MV-4-11 (cell line): ENCODE data around the gene MTRFR.
"Not testable (repeated sequence)": the region's sequence is repeated elsewhere in the genome, so short reads cannot be mapped to it uniquely, and the experiment has no call there.

Experiments
- DNase-seq: peaks from one replicate; lab custom pipeline; 2025; lab: John Stamatoyannopoulos, UW

The MTRFR gene

GRCh38 chr12:123232807-123233504 lies at the start of gene MTRFR, which contains the start of gene MPHOSPH9:
Gene MTRFR (plus strand): TSS chr12:123233436. CDS start chr12:123253675, 20,239 bp downstream.
Gene MPHOSPH9 (minus strand): TSS chr12:123233141. CDS start chr12:123230364, 2,777 bp downstream.
- DNase-seq: peak; percentile 100

DNA sequence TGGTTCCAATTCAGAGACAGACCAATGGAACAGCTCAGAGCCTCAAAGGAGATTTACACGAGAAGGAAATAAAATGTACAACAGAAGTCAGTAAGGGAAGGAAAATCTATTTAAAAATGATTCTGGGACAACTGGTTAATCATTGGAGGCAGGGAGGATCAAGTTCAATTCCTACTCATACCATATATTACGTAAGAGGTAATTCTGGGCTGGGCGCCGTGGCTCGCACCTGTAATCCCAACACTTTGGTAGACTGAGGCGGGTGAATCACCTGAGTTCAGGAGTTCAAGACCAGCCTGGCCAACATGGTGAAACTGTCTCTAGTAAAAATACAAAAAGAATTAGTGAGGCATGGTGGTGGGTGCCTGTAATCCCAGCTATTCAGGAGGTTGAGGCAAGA lies 45.6 kb upstream of the MTRFR start:
- DNase-seq: no peak

- no peak for DNase-seq
Measured at GRCh38 chr12:123199936-123200335, 33.3 kb upstream of the MTRFR start.

DNA sequence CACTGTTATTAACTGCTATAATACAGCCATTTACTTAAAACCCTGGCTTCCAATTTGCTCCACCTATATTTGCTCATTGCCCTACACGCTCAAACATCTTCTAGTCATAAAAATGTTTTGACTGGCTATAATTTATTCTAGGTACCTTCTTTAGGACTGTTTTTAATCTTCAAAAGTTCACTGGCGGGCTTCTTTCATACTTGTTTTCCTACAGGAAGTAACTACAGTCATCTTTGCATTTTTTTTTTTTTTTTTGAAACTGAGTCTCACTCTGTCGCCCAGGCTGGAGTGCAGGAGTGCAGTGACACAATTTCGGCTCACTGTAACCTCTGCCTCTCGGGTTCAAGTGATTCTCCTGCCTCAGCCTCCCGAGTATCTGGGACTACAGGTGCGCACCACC lies 32.8 kb upstream of the MTRFR start:
- no peak for DNase-seq

GRCh38 chr12:123206794-123207193 lies 26.4 kb upstream of the MTRFR start:
- DNase-seq: not testable (repeated sequence)

DNA sequence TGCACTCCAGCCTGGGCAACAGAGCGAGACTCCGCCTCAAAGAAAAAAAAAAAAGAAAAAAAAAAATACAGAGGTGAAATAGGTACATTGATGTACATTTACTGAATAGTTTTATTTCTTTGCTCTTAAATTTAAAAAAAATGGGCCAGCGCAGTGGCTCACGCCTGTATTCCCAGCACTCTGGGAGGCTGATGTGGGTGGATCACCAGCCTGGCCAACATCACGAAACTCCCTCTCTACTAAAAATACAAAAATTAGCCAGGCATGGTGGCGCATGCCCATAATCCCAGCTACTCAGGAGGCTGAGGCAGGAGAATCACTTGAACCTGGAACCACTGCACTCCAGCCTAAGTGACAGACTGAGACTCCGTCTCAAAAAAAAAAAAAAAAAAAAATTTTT lies 25.4 kb upstream of the MTRFR start:
- not testable (repeated sequence) for DNase-seq

DNA sequence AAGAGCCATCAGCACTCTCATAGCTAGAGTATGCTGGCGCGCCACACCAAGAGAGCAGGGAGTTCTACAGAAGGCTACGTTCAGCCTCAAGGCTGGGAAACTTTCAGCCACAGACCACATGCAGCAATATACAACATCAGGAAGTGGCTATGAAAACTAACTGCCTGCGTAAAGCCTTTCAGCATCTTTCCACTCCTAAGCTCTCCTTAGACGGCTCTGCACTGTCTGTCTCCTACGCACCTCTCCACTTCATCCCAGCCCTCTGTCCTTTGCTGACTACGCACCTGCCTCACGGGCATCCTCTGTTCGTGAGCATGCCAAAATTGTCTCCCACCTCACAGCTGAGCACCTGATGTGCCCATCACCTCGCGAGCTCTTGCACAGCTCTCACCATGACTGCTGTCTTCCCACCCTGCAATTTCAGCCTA lies 10.0 kb upstream of the MTRFR start:
- DNase-seq: peak; percentile 58

GRCh38 chr12:123225443-123225842 lies 7.8 kb upstream of the MTRFR start:
- DNase-seq: no peak

GRCh38 chr12:123227581-123228258 lies 5.5 kb upstream of the MTRFR start:
- no peak for DNase-seq

GRCh38 chr12:123229051-123229450 lies 4.2 kb upstream of the MTRFR start:
- DNase-seq: no peak

DNA sequence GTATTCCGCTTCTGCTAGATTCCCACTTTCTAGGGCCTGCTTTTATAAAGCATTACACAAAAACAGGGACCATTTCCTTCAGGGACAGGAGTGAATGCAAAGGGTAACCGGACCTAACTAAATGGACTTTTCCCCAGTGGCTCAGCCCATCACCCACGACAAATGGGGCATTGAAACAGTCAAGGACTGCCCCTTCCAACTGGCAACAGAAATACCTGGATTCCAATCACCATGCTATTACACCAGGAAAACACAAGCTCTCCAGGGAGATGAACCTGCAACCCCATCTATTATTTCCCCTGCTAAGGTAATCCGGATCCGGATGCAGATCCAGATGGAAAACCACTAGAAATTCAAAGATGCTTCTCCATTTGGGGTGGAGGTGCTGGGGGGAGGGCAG lies 1.3 kb upstream of the MTRFR start:
- DNase-seq: no peak

GRCh38 chr12:123232472-123232806 lies 797 bp upstream of the MTRFR start:
- no peak for DNase-seq

- no peak for DNase-seq
Measured at GRCh38 chr12:123233505-123234308, 471 bp downstream of the MTRFR start.

DNA sequence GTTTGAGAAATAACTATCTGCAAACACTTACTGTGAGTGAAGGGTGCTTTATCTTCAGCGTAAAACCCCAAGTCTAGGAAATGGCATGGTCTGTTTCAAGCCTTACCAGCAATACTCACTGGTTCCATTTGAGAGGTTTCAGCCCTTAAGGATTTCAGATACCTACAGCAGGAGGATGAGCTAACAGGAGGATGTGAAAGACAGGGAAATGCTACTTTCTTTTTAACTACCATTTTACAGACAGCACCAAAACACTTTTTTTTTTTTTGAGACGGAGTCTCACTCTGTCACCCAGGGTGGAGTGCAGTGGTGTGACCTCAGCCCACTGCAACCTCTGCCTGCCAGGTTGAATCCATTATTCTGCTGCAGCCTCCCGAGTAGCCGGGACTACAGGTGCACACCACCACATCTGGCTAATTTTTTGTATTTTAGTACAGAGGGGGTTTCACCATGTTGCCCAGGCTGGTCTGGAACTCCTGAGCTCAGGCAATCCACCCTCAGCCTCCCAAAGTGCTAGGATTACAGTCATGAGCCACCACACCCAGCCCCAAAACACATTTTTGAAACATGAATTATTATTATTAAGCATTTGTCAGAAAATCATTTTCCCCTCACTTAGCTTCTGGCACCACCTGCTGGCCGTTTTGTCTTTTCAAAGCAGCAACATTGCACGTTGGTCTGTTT lies 4.6 kb downstream of the MTRFR start:
- DNase-seq: peak; percentile 49

GRCh38 chr12:123238330-123238682 lies 5.1 kb downstream of the MTRFR start:
- DNase-seq: no peak

DNA sequence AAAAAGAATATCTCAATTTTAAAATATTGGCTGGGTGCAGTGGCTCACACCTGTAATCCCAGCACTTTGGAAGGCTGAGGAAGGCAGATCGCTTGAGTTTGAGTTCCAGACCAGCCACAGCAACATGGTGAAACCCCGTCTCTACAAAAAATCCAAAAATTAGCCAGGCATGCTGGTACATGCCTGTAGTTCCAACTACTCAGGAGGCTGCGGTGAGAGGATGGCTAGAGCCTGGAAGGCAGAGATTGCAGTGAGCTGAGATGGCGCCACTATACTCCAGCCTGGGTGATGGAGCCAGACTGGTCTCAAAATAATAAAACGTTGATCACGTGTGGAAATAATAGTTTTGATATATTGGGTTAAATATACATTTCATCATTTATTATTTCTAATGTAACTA lies 5.7 kb downstream of the MTRFR start:
- DNase-seq: no peak

DNA sequence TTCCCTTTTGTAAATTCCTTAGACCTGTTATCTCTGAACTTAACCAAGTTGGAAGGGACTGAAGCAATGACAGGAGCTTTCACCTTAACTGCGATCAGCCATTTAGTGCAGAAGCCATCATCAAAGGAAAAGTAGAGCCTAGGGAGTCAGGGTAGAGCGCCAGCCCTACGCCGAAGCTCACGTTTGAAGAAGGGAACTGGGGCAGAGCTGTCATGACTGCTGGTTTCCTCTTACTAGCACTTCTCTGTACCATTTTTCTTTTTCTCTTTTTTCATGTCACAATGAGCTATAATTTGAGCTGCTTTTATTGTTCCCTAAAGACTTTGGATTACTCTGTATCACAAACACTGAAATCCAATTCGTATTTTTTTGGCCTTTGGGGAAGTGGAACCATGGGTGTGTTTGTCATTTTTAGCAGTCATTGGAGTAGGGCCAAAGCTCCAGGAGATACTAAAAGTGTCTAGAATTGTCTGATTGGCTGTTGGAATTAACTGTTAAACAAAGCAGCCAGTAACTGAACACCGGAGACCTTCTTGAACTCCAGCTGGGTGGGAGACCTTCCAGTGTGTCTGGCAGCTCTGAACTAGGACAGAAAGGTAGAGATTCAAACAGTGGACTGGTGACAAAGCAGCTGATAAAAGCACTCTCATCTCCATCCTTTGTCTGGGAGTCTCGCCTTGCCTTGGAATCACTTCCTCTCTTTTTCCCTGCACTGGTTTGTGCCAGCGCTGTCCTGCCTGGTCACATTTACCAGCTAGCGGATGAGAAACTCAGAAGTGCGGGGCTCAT lies 9.1 kb downstream of the MTRFR start:
- peak; percentile 83 for DNase-seq

- no peak for DNase-seq
Measured at GRCh38 chr12:123243671-123244262, 10.5 kb downstream of the MTRFR start.

GRCh38 chr12:123245678-123246077 lies 12.4 kb downstream of the MTRFR start:
- DNase-seq: no peak

- not testable (repeated sequence) for DNase-seq
Measured at GRCh38 chr12:123248129-123248528, 14.9 kb downstream of the MTRFR start.
